K562 (cell line): ENCODE measurements around the gene FOXR1. TPM values are rescaled to one million over a fixed set of nuclear protein-coding genes. Genes with fewer than 3 reads are reported as not detected.
A peak's percentile ranks its signal among the peaks of the same experiment; 100 is the strongest.

Source experiments
- FOXA1 ChIP-seq: fragments of 450-650 bp; IDR thresholded peaks from 2 replicates; pipeline ENCODE4 v1.6.1; 2016; ENCODE audit warnings: mild to moderate bottlenecking, borderline replicate concordance
- MGA ChIP-seq: fragments of 450-650 bp; IDR thresholded peaks from 2 replicates; pipeline ENCODE4 v1.6.1; 2016; ENCODE audit warnings: mild to moderate bottlenecking, moderate library complexity
- RCOR1 ChIP-seq, 2 experiments: IDR thresholded peaks; 2 replicates each; pipeline ENCODE4 v1.6.1; 2012; ENCODE audit warnings: low read depth in 2 of 2, low read length in 2 of 2, borderline replicate concordance in 1 of 2, improper control_type of control experiment in 1 of 2
- ZNF324 ChIP-seq: fragments of 250-450 bp; sonication (Bioruptor Pico); IDR thresholded peaks from 2 replicates; pipeline ENCODE4 v1.4.0; 2020; ENCODE audit warnings: mild to moderate bottlenecking
- ZNF395 ChIP-seq: fragments of 200-800 bp; sonication (Bioruptor generic); IDR thresholded peaks from 2 replicates; pipeline ENCODE4 v1.6.1; 2017; ENCODE audit warnings: missing genetic modification characterization, missing compliant biosample characterization
- polyA plus RNA-seq, 8 experiments: library from polyadenylated mRNA; depleted of rRNA in 4 of 8; stranded (reverse) in 5 of 8; unstranded in 3 of 8; fragments of >200 nt; fragmentation: Nextera tagmentation in 2 of 8; fragmentation: Illumina TruSeq in 1 of 8; extraction: Ambion mirVana in 2 of 8; extraction: Trizol in 1 of 8; gene quantifications; 2 replicates each; pipeline versions ENCODE4 v1.2.1 to v1.2.3, GENCODE V29; 2011 to 2014; ENCODE audit warnings: inconsistent platforms in 1 of 8, missing spikeins in 1 of 8
- total RNA-seq, 7 experiments: library from RNA; depleted of rRNA in 6 of 7; stranded (reverse); fragments of >200 nt in 6 of 7; fragmentation: Illumina TruSeq in 2 of 7; extraction: Trizol in 2 of 7; gene quantifications; 2 replicates each; pipeline versions ENCODE4 v1.2.1 to v1.2.3, GENCODE V29; 2011 to 2021; ENCODE audit warnings: low replicate concordance in 1 of 7
- TF ChIP-seq, protein P1 (sequence below): sonication (generic); formaldehyde crosslinking; IDR thresholded peaks from 2 replicates; pipeline ENCODE4 v1.8.0; 2023; ENCODE audit warnings: missing genetic modification reagents, mild to moderate bottlenecking, borderline replicate concordance

The FOXR1 gene
- total and polyA plus RNA-seq, 9 of the 15 experiments (the other 6 are each of a cell fraction or from before 2014, with no cell fraction given), result not detected

- TF ChIP-seq, protein P1, sequence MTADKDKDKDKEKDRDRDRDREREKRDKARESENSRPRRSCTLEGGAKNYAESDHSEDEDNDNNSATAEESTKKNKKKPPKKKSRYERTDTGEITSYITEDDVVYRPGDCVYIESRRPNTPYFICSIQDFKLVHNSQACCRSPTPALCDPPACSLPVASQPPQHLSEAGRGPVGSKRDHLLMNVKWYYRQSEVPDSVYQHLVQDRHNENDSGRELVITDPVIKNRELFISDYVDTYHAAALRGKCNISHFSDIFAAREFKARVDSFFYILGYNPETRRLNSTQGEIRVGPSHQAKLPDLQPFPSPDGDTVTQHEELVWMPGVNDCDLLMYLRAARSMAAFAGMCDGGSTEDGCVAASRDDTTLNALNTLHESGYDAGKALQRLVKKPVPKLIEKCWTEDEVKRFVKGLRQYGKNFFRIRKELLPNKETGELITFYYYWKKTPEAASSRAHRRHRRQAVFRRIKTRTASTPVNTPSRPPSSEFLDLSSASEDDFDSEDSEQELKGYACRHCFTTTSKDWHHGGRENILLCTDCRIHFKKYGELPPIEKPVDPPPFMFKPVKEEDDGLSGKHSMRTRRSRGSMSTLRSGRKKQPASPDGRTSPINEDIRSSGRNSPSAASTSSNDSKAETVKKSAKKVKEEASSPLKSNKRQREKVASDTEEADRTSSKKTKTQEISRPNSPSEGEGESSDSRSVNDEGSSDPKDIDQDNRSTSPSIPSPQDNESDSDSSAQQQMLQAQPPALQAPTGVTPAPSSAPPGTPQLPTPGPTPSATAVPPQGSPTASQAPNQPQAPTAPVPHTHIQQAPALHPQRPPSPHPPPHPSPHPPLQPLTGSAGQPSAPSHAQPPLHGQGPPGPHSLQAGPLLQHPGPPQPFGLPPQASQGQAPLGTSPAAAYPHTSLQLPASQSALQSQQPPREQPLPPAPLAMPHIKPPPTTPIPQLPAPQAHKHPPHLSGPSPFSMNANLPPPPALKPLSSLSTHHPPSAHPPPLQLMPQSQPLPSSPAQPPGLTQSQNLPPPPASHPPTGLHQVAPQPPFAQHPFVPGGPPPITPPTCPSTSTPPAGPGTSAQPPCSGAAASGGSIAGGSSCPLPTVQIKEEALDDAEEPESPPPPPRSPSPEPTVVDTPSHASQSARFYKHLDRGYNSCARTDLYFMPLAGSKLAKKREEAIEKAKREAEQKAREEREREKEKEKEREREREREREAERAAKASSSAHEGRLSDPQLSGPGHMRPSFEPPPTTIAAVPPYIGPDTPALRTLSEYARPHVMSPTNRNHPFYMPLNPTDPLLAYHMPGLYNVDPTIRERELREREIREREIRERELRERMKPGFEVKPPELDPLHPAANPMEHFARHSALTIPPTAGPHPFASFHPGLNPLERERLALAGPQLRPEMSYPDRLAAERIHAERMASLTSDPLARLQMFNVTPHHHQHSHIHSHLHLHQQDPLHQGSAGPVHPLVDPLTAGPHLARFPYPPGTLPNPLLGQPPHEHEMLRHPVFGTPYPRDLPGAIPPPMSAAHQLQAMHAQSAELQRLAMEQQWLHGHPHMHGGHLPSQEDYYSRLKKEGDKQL (CRISPR knock-in tag), result no peak
- TF ChIP-seq ZNF324 (CRISPR knock-in tag) (no peak), FOXA1 (no peak), ZNF395 (peak; percentile 64; the same call in 1 of the 2 replicates), RCOR1 (IDR thresholded peaks at IDR 0.05; ENCODE audit: borderline replicate concordance in 1 of 2, low read depth in 2 of 2, low read length in 2 of 2) (peak in 1 of 2 experiments; percentile 19; a peak in 1 of 4 replicates), MGA (peak; percentile 76)
Measured at GRCh38 chr11:119018074-119018938, 46.7 kb downstream of the FOXR1 start, which contains the start of the genes RPS25 and TRAPPC4 (continued).
